Colonic mucosa (tissue), 4 donors: ENCODE measurements around the gene PRICKLE2. TPM values are rescaled to one million over a fixed set of nuclear protein-coding genes. Genes with fewer than 3 reads are reported as not detected.

Experiments used
- DNase-seq: peaks from one replicate; pipeline ENCODE4 v3.0.0-alpha.2; 2020
- H3K27ac ChIP-seq: fragments of 200-600 bp; one replicate; pipeline ENCODE4 v1.8.0; 2021
- H3K27me3 ChIP-seq: fragments of 200-600 bp; one replicate; pipeline ENCODE4 v1.8.0; 2021
- H3K36me3 ChIP-seq: fragments of 200-600 bp; one replicate; pipeline ENCODE4 v1.8.0; 2021
- H3K4me1 ChIP-seq: fragments of 200-600 bp; one replicate; pipeline ENCODE4 v1.8.0; 2021; ENCODE audit warnings: mild to moderate bottlenecking
- H3K4me3 ChIP-seq: fragments of 200-600 bp; one replicate; pipeline ENCODE4 v1.8.0; 2021
- H3K9ac ChIP-seq, 2 donors: one replicate each; pipeline ENCODE4 v1.7.0; 2013; ENCODE audit warnings: control low read depth in 2 of 2, low read depth in 2 of 2, low read length in 2 of 2
- H3K9me3 ChIP-seq: fragments of 200-600 bp; one replicate; pipeline ENCODE4 v1.8.0; 2021
- CTCF ChIP-seq: fragments of 200-600 bp; IDR thresholded peaks from one replicate; pipeline ENCODE4 v1.8.0; 2022; ENCODE audit warnings: antibody characterized with exemption, mild to moderate bottlenecking
- intact Hi-C: fragments of 100-400 bp; cut with DNase I; formaldehyde crosslinking; loops from one replicate; pipeline ENCODE4 v1.14.1; 2022
- total RNA-seq, 2 donors: library from RNA; stranded (reverse); fragmentation: NEBNext Ultra II Directional in 1 of 2; extraction: Animal tissue kit (Norgen Biotek cat#: 25700) in 1 of 2; gene quantifications; one replicate each; pipeline ENCODE4 v1.2.1, GENCODE V29; 2021
- donor health status: healthy.
- donor health status: DM: no; HTN: no; CAD: no.
- donor health status: DM: no; HTN: no; CAD: no.

PRICKLE2 gene
- total RNA-seq, 2 donors from 2014 or later: 4.4 to 7.6 TPM

- no peaks in the 10 kb centered on the region for H3K9me3 ChIP-seq
- H3K27me3 ChIP-seq: no peaks in the 10 kb centered on the region
- no peak overlapping the region for H3K27ac ChIP-seq
- no peak overlapping the region for H3K4me3 ChIP-seq
- no peak for TF ChIP-seq CTCF
- peaks cover 8% of the 10 kb centered on the region for H3K4me1 ChIP-seq
- H3K9ac ChIP-seq: no peak overlapping the region
- intact Hi-C loops: no loop called here
- H3K36me3 ChIP-seq: no peaks in the 10 kb centered on the region
- no peak for DNase-seq
These were observed 63.7 kb downstream of the PRICKLE2 start for GRCh38 chr3:64161481-64161952.

DNA sequence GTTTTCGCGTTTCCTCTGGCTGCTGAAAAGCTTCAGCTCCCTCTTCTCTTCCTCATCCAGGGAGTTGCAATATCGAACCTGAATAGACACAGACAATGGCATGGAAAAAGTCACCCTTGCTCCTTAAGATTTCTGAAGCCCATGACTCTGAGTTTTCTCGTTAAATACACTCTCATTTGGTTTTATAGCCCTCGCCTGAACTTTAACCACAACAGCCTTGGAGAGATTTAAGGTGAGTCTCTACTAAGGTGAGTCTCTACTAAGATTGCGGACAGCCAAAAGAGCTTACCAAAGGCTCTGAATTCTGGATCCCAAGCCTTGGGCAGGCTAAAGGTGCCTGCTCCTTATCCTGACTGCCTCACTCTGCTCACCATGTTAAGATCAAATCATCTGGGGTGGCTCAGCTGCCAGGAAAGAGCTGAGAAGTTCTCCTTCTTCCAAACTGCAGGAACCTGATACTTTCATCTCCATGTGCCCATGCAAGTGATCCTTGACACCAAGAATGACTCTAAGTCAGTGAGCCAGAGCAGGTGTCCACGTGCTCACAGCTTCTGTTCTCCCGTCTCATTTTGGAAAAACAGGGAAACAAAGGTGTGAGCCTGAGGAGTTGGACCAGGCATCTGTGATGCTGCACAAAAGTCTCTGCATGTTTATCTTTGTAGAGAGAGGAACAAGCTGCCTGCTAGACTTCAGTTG, 65.1 kb downstream of the PRICKLE2 start:
- no peak for TF ChIP-seq CTCF
- intact Hi-C loops: no loop called here
- Histone ChIP-seq H3K9me3 (no peaks in the 10 kb centered on the region), H3K4me3 (no peak overlapping the region), H3K9ac (no peak overlapping the region), H3K27me3 (no peaks in the 10 kb centered on the region), H3K36me3 (no peaks in the 10 kb centered on the region), H3K4me1 (peaks cover 8% of the 10 kb centered on the region), H3K27ac (peak overlapping the region; percentile 42)
- DNase-seq: peak; percentile 48

DNA sequence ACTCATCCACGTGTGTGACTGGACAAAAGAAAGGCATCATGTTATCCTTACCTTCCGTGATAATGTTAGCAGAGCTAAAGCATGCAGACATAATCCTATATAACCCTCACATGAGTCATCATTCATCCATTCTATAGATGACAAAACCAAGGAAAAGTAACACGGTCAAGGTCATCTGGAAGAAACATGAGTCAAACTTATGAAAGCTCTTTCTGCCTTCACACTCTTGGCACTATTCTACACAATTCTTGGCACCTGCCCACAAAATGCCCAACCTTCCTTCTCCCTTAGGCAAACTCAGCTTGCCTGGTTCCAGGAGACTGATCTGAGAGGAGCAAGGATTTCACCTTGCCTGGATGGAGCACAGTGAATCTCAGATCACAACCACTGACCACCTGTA, 66.9 kb downstream of the PRICKLE2 start:
- Histone ChIP-seq H3K4me1 (peaks cover 8% of the 10 kb centered on the region), H3K9me3 (no peaks in the 10 kb centered on the region), H3K9ac (no peak overlapping the region), H3K27ac (no peak overlapping the region), H3K4me3 (no peak overlapping the region), H3K36me3 (no peaks in the 10 kb centered on the region), H3K27me3 (no peaks in the 10 kb centered on the region)
- peak; percentile 53 for DNase-seq
- intact Hi-C loops: no loop called here
- no peak for TF ChIP-seq CTCF

- peak overlapping the region; percentile 16 for H3K27ac ChIP-seq
- H3K9me3 ChIP-seq: no peaks in the 10 kb centered on the region
- H3K4me3 ChIP-seq: no peak overlapping the region
- peaks cover 8% of the 10 kb centered on the region for H3K4me1 ChIP-seq
- no peaks in the 10 kb centered on the region for H3K36me3 ChIP-seq
- no peak for TF ChIP-seq CTCF
- intact Hi-C loops: no loop called here
- peak; percentile 59 for DNase-seq
- peak overlapping the region in 1 of 2 donors; percentile 19 for H3K9ac ChIP-seq
- no peaks in the 10 kb centered on the region for H3K27me3 ChIP-seq
These were observed 67.9 kb downstream of the PRICKLE2 start for GRCh38 chr3:64157150-64158035.

DNA sequence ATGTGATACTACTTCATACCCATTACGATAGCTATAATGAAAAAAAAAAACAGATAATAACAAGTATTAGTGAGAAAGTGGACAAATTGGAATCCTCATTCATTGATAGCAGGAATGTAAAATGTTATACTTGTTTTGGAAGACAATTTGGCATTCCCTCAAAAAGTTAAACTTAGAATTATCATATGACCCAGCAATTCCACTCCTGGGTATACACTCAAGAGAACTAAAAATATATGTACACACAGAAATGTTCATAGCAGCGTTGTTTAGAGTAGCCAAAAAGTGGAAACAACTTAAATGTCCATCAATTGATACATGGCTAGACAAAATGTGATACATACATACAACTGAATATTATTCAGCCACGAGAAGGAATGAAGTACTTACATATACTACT, 69.9 kb downstream of the PRICKLE2 start:
- intact Hi-C loops: no loop called here
- H3K4me3 ChIP-seq: no peak overlapping the region
- H3K27me3 ChIP-seq: no peaks in the 10 kb centered on the region
- peaks cover 10% of the 10 kb centered on the region for H3K4me1 ChIP-seq
- H3K27ac ChIP-seq: no peak overlapping the region
- H3K36me3 ChIP-seq: no peaks in the 10 kb centered on the region
- no peak for TF ChIP-seq CTCF
- H3K9ac ChIP-seq: no peak overlapping the region
- no peak for DNase-seq
- no peaks in the 10 kb centered on the region for H3K9me3 ChIP-seq
